ENCODE measurements around the gene SMIM41.

GRCh38 chr12:52087961-52088820, 8.7 kb downstream of the SMIM41 start:
- TF ChIP-seq YY1 (IDR thresholded peaks at IDR 0.05; ENCODE audit: insufficient read depth, insufficient read length) (no peak), ZNF274 (IDR thresholded peaks at IDR 0.05; ENCODE audit: low read depth, low read length) (no peak)
